ENCODE results near the gene IL21R.

DNA sequence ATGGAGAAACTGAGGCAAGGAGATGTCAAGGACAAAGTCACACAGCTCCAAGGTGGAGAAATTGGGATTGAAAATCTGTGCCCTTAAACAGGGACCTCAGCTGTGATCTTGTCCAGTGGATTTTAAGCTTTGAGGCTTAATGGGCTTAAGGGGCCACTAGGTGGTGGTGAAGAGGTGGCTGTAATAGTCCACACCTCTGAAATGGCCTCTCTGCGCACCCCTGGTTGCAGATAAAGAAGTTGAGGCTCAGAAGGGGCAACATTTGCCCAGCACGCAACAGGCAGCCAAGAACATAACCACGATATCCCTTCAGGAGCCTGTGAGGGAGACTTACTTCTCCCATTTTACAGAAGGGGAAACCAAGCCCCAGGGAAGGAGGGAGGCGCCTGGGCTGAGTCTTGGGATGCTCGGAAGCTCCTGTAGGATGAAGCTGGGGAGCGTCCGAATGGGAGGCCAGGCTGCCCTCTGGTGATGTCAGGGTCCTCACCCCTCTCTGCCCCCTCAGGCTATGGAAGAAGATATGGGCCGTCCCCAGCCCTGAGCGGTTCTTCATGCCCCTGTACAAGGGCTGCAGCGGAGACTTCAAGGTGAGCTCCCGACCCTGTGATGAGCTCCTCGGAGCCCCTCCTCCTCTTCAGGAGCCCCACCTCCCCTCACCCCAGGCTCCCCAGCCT, 43.7 kb downstream of the IL21R start:
- no peak for TF ChIP-seq POLR2A (IDR thresholded peaks at IDR 0.05)
- TF ChIP-seq POLR2AphosphoS5 (IDR thresholded peaks at IDR 0.05) = no peak
- TF ChIP-seq, protein P1, sequence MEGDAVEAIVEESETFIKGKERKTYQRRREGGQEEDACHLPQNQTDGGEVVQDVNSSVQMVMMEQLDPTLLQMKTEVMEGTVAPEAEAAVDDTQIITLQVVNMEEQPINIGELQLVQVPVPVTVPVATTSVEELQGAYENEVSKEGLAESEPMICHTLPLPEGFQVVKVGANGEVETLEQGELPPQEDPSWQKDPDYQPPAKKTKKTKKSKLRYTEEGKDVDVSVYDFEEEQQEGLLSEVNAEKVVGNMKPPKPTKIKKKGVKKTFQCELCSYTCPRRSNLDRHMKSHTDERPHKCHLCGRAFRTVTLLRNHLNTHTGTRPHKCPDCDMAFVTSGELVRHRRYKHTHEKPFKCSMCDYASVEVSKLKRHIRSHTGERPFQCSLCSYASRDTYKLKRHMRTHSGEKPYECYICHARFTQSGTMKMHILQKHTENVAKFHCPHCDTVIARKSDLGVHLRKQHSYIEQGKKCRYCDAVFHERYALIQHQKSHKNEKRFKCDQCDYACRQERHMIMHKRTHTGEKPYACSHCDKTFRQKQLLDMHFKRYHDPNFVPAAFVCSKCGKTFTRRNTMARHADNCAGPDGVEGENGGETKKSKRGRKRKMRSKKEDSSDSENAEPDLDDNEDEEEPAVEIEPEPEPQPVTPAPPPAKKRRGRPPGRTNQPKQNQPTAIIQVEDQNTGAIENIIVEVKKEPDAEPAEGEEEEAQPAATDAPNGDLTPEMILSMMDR (IDR thresholded peaks at IDR 0.05) = no peak
